Measurements from ENCODE around the gene CFAP99. TPM values are rescaled to one million over a fixed set of nuclear protein-coding genes. Genes with fewer than 3 reads are reported as not detected.
"Not testable (repeated sequence)": the region's sequence is repeated elsewhere in the genome, so short reads cannot be mapped to it uniquely, and the experiment has no call there.

The CFAP99 gene
- total RNA-seq, 1 donor from 2014 or later = not detected

DNA sequence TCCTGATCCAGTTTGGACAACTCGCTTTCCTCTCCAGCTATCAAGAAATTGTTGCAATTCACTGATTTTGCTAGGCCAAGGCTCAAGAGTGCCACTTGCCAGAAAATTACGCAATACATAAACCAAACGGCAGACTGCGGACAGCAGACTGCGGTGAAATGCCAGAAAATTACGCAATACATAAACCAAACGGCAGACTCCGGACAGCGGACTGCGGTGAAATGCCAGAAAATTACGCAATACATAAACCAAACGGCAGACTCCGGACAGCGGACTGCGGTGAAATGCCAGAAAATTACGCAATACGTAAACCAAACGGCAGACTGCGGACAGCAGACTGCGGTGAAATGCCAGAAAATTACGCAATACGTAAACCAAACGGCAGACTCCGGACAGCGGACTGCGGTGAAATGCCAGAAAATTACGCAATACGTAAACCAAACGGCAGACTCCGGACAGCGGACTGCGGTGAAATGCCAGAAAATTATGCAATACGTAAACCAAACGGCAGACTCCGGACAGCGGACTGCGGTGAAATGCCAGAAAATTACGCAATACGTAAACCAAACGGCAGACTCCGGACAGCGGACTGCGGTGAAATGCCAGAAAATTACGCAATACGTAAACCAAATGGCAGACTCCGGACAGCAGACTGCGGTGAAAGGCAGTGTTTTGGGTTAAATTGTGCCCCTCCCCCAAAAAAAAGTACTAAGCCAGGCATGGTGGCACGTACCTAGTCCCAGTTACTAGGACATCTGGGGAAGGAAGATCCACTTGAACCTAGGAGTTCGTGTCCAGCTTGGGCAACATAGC lies 11.4 kb downstream of the CFAP99 start:
- intact Hi-C loops (cut with micrococcal nuclease); H3K27ac Mint-ChIP-seq; H3K4me1 Mint-ChIP-seq (ENCODE audit: low read depth): not testable (repeated sequence)

DNA sequence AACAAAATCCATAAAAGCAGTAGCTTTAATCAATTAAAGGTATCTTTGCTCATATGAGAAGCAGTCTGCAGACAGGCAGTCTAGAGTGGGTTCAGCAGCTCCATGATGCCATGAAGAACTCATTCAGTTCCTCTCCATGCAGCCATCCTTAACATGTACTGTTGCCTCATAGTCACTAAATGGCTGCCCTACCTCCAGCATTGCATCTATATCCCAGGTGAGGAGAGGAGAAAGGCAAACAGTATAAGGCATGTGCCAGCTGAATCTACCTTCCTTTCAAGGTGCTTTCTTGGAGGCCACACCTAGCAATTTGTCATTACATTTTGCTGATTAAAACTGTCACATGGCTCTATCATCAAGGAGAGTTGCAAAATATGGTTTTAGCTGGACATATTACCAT lies 13.2 kb downstream of the CFAP99 start:
- Mint-ChIP-seq H3K4me1 (ENCODE audit: low read depth) (no peaks in the 10 kb centered on the region), H3K4me3 (ENCODE audit: low read depth) (no peak overlapping the region), H3K27me3 (ENCODE audit: low read depth) (peaks cover 3% of the 10 kb centered on the region), H3K36me3 (ENCODE audit: low read depth) (no peaks in the 10 kb centered on the region), H3K27ac (no peak overlapping the region), H3K9me3 (no peaks in the 10 kb centered on the region)
- intact Hi-C loops (cut with micrococcal nuclease) = no loop called here
- DNase-seq (ENCODE audit: low spot score) = no peak

More for the DNA sequence above, 11.4 kb downstream of the CFAP99 start:
- H3K4me3 Mint-ChIP-seq (ENCODE audit: low read depth); H3K36me3 Mint-ChIP-seq (ENCODE audit: low read depth); H3K9me3 Mint-ChIP-seq; H3K27me3 Mint-ChIP-seq (ENCODE audit: low read depth); DNase-seq (ENCODE audit: low spot score): not testable (repeated sequence)

DNA sequence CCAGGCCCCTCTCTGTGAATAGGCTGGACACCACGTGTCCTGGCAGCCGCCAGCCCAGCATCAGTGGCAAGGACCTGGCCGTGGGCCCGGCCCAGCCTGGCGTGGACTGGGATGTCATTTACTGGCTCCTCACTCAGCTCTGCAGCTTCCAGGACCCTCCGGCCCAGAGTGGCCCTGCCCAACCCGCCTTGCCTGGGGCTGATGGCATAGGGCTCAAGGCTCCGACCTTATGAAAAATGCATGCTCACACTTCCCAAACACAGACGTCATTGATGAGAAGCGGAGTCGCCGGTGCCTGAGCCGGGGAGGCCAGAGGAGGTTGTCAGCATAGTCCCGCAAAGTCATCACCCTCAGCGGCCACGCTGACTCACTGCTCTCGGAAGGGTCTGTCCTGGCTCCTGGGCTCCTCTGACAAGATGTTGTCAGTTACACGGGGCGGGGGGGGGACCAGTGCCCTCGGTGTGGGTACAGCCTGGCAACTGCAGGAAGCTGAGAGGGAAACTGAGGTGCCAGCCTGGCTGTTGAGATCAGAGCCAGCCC lies 14.3 kb downstream of the CFAP99 start:
- no peak for DNase-seq (ENCODE audit: low spot score)
- no peak overlapping the region for H3K27ac Mint-ChIP-seq
- peaks cover 3% of the 10 kb centered on the region for H3K27me3 Mint-ChIP-seq (ENCODE audit: low read depth)
- H3K4me1 Mint-ChIP-seq (ENCODE audit: low read depth) = no peaks in the 10 kb centered on the region
- intact Hi-C loops (cut with micrococcal nuclease) = no loop called here
- H3K9me3 Mint-ChIP-seq = no peaks in the 10 kb centered on the region
- H3K36me3 Mint-ChIP-seq (ENCODE audit: low read depth) = no peaks in the 10 kb centered on the region
- no peak overlapping the region for H3K4me3 Mint-ChIP-seq (ENCODE audit: low read depth)

DNA sequence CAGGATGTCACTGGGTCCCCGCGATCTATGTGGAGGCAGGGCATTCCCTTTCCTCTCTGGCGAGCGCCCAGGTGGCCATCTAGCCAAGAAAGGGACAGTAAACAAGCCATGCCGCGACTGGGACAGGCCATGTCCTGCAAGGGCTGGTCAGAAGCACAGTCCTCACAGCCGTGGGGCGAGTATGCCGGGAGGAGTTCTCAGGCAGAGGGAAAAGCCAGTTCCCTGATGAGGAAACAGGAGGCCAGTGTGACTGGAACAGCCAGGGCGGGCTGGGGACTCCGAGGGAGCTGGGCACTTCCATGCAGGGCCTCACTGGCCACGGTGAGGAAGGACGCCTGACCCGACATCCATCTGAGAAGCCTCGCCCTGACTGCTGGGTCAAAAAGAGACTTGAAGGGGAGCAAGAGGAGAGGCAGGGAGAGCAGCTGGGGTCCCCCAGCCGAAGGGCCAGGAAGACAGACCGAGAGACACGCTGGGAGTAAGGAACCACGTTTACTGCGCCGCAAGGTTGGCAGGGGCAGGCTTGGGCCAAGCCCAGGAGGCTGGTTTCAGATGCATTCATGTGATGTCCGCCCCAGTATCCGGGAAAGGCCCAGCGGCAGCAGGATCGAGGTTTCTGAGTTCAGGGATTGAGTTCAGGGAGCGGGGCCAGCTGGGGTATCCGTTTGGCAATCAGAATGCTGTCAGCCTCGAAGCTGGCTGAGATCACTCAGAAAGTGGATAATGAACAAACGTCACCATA lies 15.0 kb downstream of the CFAP99 start:
- intact Hi-C loops (cut with micrococcal nuclease) = no loop called here
- Mint-ChIP-seq H3K4me3 (ENCODE audit: low read depth) (no peak overlapping the region), H3K27me3 (ENCODE audit: low read depth) (peaks cover 3% of the 10 kb centered on the region), H3K27ac (no peak overlapping the region), H3K9me3 (no peaks in the 10 kb centered on the region), H3K4me1 (ENCODE audit: low read depth) (no peaks in the 10 kb centered on the region), H3K36me3 (ENCODE audit: low read depth) (no peaks in the 10 kb centered on the region)
- DNase-seq (ENCODE audit: low spot score) = no peak

DNA sequence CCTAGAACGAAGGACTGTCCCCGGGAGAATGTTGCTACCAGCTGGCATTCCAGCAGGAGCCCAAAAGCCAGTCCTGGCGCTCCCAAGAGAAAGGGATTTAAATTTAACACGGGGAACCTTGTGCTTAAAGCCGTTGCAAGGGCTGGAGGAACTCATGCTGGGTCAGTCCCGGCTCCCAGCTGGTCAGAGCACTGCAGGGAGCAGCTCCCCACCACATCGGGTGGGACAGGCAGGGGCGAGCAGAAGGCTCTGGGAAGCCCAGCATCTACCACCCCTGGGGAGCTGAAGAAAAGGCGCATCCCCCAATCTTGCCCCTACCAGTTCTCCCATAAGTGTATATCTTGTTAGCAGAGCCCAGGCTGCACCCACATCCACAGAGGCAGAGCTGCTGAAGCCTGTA lies 15.7 kb downstream of the CFAP99 start:
- no peak overlapping the region for H3K27ac Mint-ChIP-seq
- no peak overlapping the region for H3K4me3 Mint-ChIP-seq (ENCODE audit: low read depth)
- intact Hi-C loops (cut with micrococcal nuclease) = no loop called here
- no peaks in the 10 kb centered on the region for H3K36me3 Mint-ChIP-seq (ENCODE audit: low read depth)
- no peaks in the 10 kb centered on the region for H3K9me3 Mint-ChIP-seq
- H3K4me1 Mint-ChIP-seq (ENCODE audit: low read depth) = no peaks in the 10 kb centered on the region
- peaks cover 3% of the 10 kb centered on the region for H3K27me3 Mint-ChIP-seq (ENCODE audit: low read depth)
- no peak for DNase-seq (ENCODE audit: low spot score)

DNA sequence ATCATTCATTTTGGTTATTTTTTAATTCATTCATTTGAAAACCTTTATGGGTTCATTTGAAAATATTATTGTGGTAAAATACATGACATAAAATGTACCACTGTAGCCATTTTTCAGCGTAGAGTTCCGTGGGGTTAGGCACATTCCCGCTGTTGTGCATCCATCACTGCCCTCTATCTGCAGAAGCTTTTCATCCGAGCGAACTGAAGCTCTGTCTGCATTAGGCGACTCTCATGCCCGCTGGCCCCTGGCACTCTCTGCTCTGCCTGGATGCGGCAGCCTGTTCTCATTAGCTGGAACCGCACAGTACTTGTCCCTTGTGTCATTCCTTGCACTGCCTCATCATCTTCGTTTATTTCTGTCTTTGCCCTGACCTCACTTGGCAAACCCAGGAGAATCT lies 17.5 kb downstream of the CFAP99 start:
- Mint-ChIP-seq H3K27ac (no peak overlapping the region), H3K27me3 (ENCODE audit: low read depth) (peaks cover 3% of the 10 kb centered on the region), H3K4me1 (ENCODE audit: low read depth) (no peaks in the 10 kb centered on the region), H3K9me3 (no peaks in the 10 kb centered on the region), H3K4me3 (ENCODE audit: low read depth) (no peak overlapping the region), H3K36me3 (ENCODE audit: low read depth) (no peaks in the 10 kb centered on the region)
- no peak for DNase-seq (ENCODE audit: low spot score)
- intact Hi-C loops (cut with micrococcal nuclease) = no loop called here

DNA sequence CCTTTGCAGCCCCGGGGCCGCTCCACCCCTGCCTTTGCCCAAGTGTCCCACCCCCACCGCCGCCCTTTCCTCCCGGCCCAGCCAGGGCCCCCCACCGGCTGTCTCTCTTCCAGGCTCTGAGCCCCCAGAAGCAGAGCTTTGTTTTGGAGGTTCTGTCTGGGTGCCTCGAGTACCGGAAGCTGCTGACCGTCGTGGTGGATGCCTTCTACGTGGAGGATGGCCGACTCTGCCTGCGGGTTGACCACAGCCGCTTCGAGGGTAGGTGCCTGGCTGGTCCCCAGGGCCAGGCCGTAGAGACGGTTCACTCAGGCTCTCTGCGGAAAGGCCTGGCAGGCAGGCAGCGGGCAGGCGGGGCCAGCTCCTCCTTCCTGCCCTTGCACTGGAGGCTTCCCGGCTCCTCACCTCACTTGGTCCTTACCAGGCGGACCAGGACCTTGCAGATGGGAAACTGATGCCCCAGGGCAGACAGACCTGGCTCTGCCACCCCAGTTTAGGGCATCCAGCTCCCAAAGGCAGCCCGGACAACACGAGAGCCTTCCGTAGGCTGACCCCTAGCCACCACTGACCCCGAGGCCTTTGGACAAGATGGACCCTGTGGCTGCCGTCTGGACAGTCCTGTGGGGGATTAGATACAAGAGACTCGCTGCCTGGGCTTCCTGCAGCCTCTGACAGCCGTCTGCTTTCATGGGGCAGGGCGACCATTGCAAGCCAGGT lies 18.2 kb downstream of the CFAP99 start:
- Mint-ChIP-seq H3K4me3 (ENCODE audit: low read depth) (no peak overlapping the region), H3K27ac (no peak overlapping the region), H3K36me3 (ENCODE audit: low read depth) (no peaks in the 10 kb centered on the region), H3K27me3 (ENCODE audit: low read depth) (no peaks in the 10 kb centered on the region), H3K9me3 (no peaks in the 10 kb centered on the region), H3K4me1 (ENCODE audit: low read depth) (peaks cover 2% of the 10 kb centered on the region)
- intact Hi-C loops (cut with micrococcal nuclease) = no loop called here
- no peak for DNase-seq (ENCODE audit: low spot score)

DNA sequence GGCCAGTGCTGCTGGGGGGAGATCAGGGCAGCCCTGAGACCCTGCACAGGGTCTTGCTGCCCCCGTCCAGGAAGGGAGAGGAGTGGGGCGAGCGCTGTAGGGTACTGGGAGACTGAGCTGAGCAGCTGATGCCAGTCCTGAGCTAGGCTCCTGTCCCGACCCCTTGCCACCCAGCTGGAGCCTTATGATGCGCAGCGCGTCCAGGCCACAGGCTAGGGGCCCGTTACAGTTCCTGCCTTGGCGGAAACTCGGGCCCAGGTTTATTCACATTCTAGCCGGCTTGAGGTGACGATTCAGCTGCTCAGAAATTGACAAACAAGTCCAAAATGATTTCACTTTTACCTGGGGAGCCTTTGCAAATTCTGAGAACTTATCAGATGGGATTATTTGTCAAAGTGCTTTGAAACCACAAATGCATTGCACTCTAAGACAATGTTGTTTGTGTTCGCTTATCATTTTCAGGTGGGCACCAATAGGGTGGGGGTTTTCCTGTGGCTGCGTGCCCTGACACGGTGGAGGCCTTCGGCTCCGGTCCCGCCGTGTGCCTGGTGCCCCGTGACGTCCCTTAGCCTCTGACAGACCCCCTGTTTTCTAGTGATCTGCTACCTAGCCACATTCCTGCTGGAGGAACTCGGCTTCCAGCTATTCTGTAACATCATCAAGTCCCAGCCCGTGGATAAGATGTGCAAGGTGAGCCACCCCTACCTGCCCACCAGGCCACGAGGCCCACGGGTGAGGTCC lies 18.9 kb downstream of the CFAP99 start:
- no peak overlapping the region for H3K4me3 Mint-ChIP-seq (ENCODE audit: low read depth)
- H3K27ac Mint-ChIP-seq = no peak overlapping the region
- DNase-seq (ENCODE audit: low spot score) = no peak
- intact Hi-C loops (cut with micrococcal nuclease) = no loop called here
- peaks cover 2% of the 10 kb centered on the region for H3K4me1 Mint-ChIP-seq (ENCODE audit: low read depth)
- no peaks in the 10 kb centered on the region for H3K36me3 Mint-ChIP-seq (ENCODE audit: low read depth)
- H3K27me3 Mint-ChIP-seq (ENCODE audit: low read depth) = no peaks in the 10 kb centered on the region
- H3K9me3 Mint-ChIP-seq = no peaks in the 10 kb centered on the region

DNA sequence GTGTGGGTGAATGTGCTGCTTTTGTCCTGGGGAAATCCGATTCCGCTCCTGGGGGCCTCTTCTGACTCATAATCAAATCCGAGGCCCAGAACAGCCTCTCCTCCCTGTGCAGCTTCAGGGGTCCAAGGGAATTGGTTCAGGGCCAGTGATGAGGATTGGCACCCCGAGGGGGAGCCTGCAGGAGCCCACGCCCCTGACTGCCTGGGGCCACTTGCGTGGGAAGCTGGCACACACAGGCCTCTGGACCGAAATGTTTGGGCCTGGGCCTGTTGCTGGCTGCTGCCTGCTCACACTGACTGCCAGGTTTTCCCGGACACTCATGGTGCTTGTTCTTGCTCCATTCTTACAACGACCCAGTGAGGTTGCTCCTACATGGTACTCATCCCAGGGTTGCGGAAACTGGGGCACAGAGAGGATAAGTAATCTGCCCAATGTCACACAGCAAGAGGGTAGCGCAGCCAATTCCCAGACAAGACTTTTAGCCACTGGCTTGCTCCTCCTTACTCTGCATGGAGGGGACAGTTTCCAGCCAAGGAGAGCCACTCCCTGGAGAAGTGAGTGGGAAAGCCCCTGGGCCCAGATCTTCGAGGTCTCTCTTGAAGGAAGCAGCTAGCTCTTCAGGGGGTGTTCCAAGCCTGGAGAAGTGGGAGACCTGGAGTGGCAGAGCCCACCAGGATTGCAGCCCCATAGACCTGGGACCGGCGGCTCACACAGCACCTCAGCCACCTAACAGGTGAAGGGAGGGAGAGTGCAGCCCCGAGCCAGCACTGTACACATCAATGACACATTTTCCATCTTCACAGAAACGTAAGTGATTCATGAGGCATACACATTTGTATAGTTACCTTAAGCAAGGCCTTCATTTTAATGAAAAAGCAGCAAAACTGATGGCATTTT lies 20.3 kb downstream of the CFAP99 start:
- Mint-ChIP-seq H3K9me3 (no peaks in the 10 kb centered on the region), H3K27me3 (ENCODE audit: low read depth) (no peaks in the 10 kb centered on the region), H3K4me1 (ENCODE audit: low read depth) (peaks cover 2% of the 10 kb centered on the region), H3K36me3 (ENCODE audit: low read depth) (no peaks in the 10 kb centered on the region), H3K4me3 (ENCODE audit: low read depth) (no peak overlapping the region), H3K27ac (no peak overlapping the region)
- no peak for DNase-seq (ENCODE audit: low spot score)
- intact Hi-C loops (cut with micrococcal nuclease) = no loop called here

DNA sequence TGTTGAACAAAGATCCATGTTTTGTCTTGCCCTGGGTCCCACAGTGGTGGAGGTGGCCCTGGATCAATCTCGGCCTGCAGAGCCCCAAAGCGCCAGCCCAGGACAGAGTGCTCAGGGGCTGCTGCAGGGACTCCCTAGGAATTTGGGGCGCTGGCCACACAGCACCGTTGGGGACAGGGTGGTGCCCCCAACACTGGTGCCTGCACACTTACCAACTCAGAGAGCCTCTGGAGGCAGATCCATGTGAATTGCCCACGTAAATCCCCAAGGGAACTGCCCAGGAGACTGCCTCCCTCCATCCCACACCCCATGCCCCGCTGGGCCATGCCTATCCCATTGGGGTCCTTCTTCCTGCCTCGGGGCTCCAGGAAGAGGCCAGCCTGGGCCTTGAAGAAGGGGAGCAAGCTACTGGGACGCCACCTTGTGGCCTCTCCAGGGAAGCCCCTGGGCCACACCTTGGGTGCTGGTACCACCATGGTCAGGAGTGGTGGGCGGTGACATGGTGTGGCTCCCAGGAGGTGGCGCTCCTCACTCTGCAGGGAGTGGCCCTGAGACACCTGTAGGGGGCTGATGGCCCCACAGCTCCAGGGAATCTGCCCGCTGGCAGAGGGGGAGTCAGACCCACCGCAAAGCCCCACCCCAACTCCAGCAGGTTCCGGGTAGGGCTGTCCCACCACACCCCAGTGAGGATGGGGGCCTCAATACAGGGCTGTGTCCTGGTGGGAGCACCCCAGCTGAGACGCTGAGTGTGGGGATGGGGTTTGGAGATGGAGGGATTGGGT lies 22.8 kb downstream of the CFAP99 start:
- Mint-ChIP-seq H3K9me3 (no peaks in the 10 kb centered on the region), H3K4me1 (ENCODE audit: low read depth) (peaks cover 2% of the 10 kb centered on the region), H3K27ac (no peak overlapping the region), H3K27me3 (ENCODE audit: low read depth) (no peaks in the 10 kb centered on the region), H3K4me3 (ENCODE audit: low read depth) (no peak overlapping the region), H3K36me3 (ENCODE audit: low read depth) (no peaks in the 10 kb centered on the region)
- peak; percentile 65 for DNase-seq (ENCODE audit: low spot score)
- intact Hi-C loops (cut with micrococcal nuclease) = loop anchor here (1.0 kb wide), 1 partner anchor 221 kb away; no protein-coding TSS in a partner anchor

All from activated T-helper 2 cell treated with anti-CD3 and anti-CD28 coated beads, Interferon-gamma antibody, Interleukin-2, Interleukin-4, amounts not matched to agents 10 μg/mL and 5 μg/mL and 100 μg/mL, durations not matched to agents 14 hours and 24 hours and 36 hours (primary cell).